Measurements from ENCODE around the gene BHLHE23.

The BHLHE23 gene

GRCh38 chr20:62995898-62996595 is 10.7 kb downstream of the BHLHE23 start:
- no peak overlapping the region for H3K4me2 ChIP-seq
- no peaks in the 10 kb centered on the region for H4K20me1 ChIP-seq (ENCODE audit: insufficient read depth)
- H3K27ac ChIP-seq, result no peak overlapping the region
- no peak for TF ChIP-seq CTCF (conservative IDR thresholded peaks at IDR 0.05; ENCODE audit: low read depth, low read length)
- no peaks in the 10 kb centered on the region for H3K36me3 ChIP-seq (ENCODE audit: insufficient read depth)
- peaks cover 97% of the 10 kb centered on the region for H3K27me3 ChIP-seq (ENCODE audit: insufficient read depth, low read depth)
- no peaks in the 10 kb centered on the region for H3K79me2 ChIP-seq (ENCODE audit: insufficient read depth, low read depth)
- no peak overlapping the region for H3K9ac ChIP-seq
- no peak overlapping the region for H3K4me3 ChIP-seq (IDR thresholded peaks at IDR 0.05; ENCODE audit: insufficient read depth, low read depth, low read length)
- H3K4me1 ChIP-seq (ENCODE audit: low read depth, poor library complexity, severe bottlenecking), result no peaks in the 10 kb centered on the region
- no peak overlapping the region for H2AFZ ChIP-seq (ENCODE audit: low read depth)

GRCh38 chr20:62995481-62995880 is 11.3 kb downstream of the BHLHE23 start:
- no peaks in the 10 kb centered on the region for H4K20me1 ChIP-seq (ENCODE audit: insufficient read depth)
- no peak overlapping the region for H3K27ac ChIP-seq
- no peaks in the 10 kb centered on the region for H3K79me2 ChIP-seq (ENCODE audit: insufficient read depth, low read depth)
- H3K4me1 ChIP-seq (ENCODE audit: low read depth, poor library complexity, severe bottlenecking), result no peaks in the 10 kb centered on the region
- no peaks in the 10 kb centered on the region for H3K36me3 ChIP-seq (ENCODE audit: insufficient read depth)
- TF ChIP-seq CTCF (conservative IDR thresholded peaks at IDR 0.05; ENCODE audit: low read depth, low read length), result no peak
- H3K9ac ChIP-seq, result no peak overlapping the region
- no peak overlapping the region for H3K4me3 ChIP-seq (IDR thresholded peaks at IDR 0.05; ENCODE audit: insufficient read depth, low read depth, low read length)
- no peak overlapping the region for H3K4me2 ChIP-seq
- H2AFZ ChIP-seq (ENCODE audit: low read depth), result no peak overlapping the region
- peaks cover 97% of the 10 kb centered on the region for H3K27me3 ChIP-seq (ENCODE audit: insufficient read depth, low read depth)

GRCh38 chr20:62994869-62995281 is 11.9 kb downstream of the BHLHE23 start:
- Histone ChIP-seq H3K79me2 (ENCODE audit: insufficient read depth, low read depth) (no peaks in the 10 kb centered on the region), H3K4me2 (no peak overlapping the region), H2AFZ (ENCODE audit: low read depth) (no peak overlapping the region), H3K36me3 (ENCODE audit: insufficient read depth) (no peaks in the 10 kb centered on the region), H4K20me1 (ENCODE audit: insufficient read depth) (no peaks in the 10 kb centered on the region), H3K4me3 (IDR thresholded peaks at IDR 0.05; ENCODE audit: insufficient read depth, low read depth, low read length) (no peak overlapping the region), H3K27ac (no peak overlapping the region), H3K27me3 (ENCODE audit: insufficient read depth, low read depth) (peaks cover 96% of the 10 kb centered on the region), H3K9ac (no peak overlapping the region), H3K4me1 (ENCODE audit: low read depth, poor library complexity, severe bottlenecking) (no peaks in the 10 kb centered on the region)
- TF ChIP-seq CTCF (conservative IDR thresholded peaks at IDR 0.05; ENCODE audit: low read depth, low read length), result no peak

- Histone ChIP-seq H3K4me1 (ENCODE audit: low read depth, poor library complexity, severe bottlenecking) (peaks cover 6% of the 10 kb centered on the region), H3K4me3 (IDR thresholded peaks at IDR 0.05; ENCODE audit: insufficient read depth, low read depth, low read length) (no peak overlapping the region), H3K4me2 (no peak overlapping the region), H3K79me2 (ENCODE audit: insufficient read depth, low read depth) (no peaks in the 10 kb centered on the region), H3K36me3 (ENCODE audit: insufficient read depth) (no peaks in the 10 kb centered on the region), H3K27me3 (ENCODE audit: insufficient read depth, low read depth) (peaks cover 94% of the 10 kb centered on the region), H3K27ac (no peak overlapping the region), H2AFZ (ENCODE audit: low read depth) (no peak overlapping the region), H3K9ac (no peak overlapping the region), H4K20me1 (ENCODE audit: insufficient read depth) (no peaks in the 10 kb centered on the region)
- TF ChIP-seq CTCF (conservative IDR thresholded peaks at IDR 0.05; ENCODE audit: low read depth, low read length), result no peak
Measured at GRCh38 chr20:62993856-62994494, 12.8 kb downstream of the BHLHE23 start.

All from KMS-11 (cell line).